Adrenal gland (tissue), 5 donors: ENCODE data around the gene GRIK1.

Source experiments
- CTCF ChIP-seq, 6 experiments: fragments of 450-650 bp in 4 of 6; fragments of 200-600 bp in 2 of 6; sonication (generic) in 1 of 6; IDR thresholded peaks; 1 replicate in 5 of 6; 2 replicates in 1 of 6; pipeline versions ENCODE4 v1.5.1 to v1.8.0; 2016 to 2021; ENCODE audit warnings: antibody characterized with exemption in 6 of 6, mild to moderate bottlenecking in 2 of 6, moderate library complexity in 1 of 6
- POLR2A ChIP-seq, 2 donors: fragments of 450-650 bp; IDR thresholded peaks; one replicate each; pipeline ENCODE4 v1.6.1; 2017; ENCODE audit warnings: antibody characterized with exemption in 2 of 2, mild to moderate bottlenecking in 2 of 2, moderate library complexity in 1 of 2
- donor health status: DM: no; HTN: no; CAD: no.

DNA sequence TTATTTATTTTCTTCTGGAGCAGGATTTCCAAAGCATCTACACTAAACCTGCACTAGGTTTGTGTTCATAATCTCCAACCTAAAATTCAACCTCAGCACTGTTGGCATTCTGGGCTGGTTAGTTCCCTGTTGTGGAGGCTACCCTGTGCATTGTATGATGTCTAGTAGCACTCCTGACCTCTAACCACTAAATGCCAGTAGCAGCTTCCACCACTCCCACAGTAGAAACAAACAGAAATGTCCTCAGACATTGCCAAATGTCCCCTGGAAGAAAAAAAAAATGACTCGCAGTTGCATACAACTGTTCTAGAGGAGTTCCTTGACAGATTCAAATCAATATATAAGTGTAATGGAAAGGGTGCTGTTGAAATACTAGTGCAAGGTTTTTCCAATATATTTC is 18.9 kb downstream of the GRIK1 start:
- TF ChIP-seq CTCF (IDR thresholded peaks at IDR 0.05) (no peak), POLR2A (IDR thresholded peaks at IDR 0.05) (no peak)
